HG03139 (cell line): ENCODE results near the gene CDKL1.
"Not testable (repeated sequence)": the region's sequence is repeated elsewhere in the genome, so short reads cannot be mapped to it uniquely, and the experiment has no call there.

Source experiments
- ATAC-seq: cut with Tn5 transposase; IDR thresholded peaks from one replicate; pipeline ENCODE4 v1.9.1; 2021; ENCODE audit not compliant: unreplicated experiment

The CDKL1 gene

GRCh38 chr14:50388256-50388931, 8.3 kb downstream of the CDKL1 start:
- no peak for ATAC-seq

- ATAC-seq = no peak
These were observed 9.1 kb downstream of the CDKL1 start for GRCh38 chr14:50387548-50387947.

GRCh38 chr14:50383618-50384225, 13.0 kb downstream of the CDKL1 start:
- no peak for ATAC-seq

- no peak for ATAC-seq
These were observed 14.8 kb downstream of the CDKL1 start for GRCh38 chr14:50381823-50382287.

GRCh38 chr14:50381008-50381407, 15.7 kb downstream of the CDKL1 start:
- no peak for ATAC-seq

GRCh38 chr14:50380455-50380854, 16.2 kb downstream of the CDKL1 start:
- no peak for ATAC-seq

GRCh38 chr14:50379563-50379962, 17.1 kb downstream of the CDKL1 start:
- no peak for ATAC-seq

GRCh38 chr14:50377550-50378085, 19.1 kb downstream of the CDKL1 start:
- no peak for ATAC-seq

- ATAC-seq = no peak
These were observed 20.9 kb downstream of the CDKL1 start for GRCh38 chr14:50375760-50376159.

GRCh38 chr14:50373959-50374358, 22.7 kb downstream of the CDKL1 start:
- ATAC-seq = no peak

- no peak for ATAC-seq
These were observed 25.1 kb downstream of the CDKL1 start for GRCh38 chr14:50371546-50371945.

GRCh38 chr14:50366589-50366988, 30.1 kb downstream of the CDKL1 start:
- ATAC-seq = no peak

- no peak for ATAC-seq
These were observed 30.6 kb downstream of the CDKL1 start for GRCh38 chr14:50366115-50366514.

- ATAC-seq = not testable (repeated sequence)
These were observed 31.1 kb downstream of the CDKL1 start for GRCh38 chr14:50365572-50365971.

- no peak for ATAC-seq
These were observed 31.9 kb downstream of the CDKL1 start for GRCh38 chr14:50364792-50365191.

- ATAC-seq = peak; percentile 93
These were observed 33.0 kb downstream of the CDKL1 start for GRCh38 chr14:50363714-50364111.

GRCh38 chr14:50362764-50363713, 33.6 kb downstream of the CDKL1 start:
- no peak for ATAC-seq

GRCh38 chr14:50361473-50362403, 34.9 kb downstream of the CDKL1 start:
- not testable (repeated sequence) for ATAC-seq

GRCh38 chr14:50360851-50361250, 35.8 kb downstream of the CDKL1 start:
- no peak for ATAC-seq

GRCh38 chr14:50360093-50360492, 36.6 kb downstream of the CDKL1 start:
- no peak for ATAC-seq
